CD4-positive, alpha-beta T cell treated with Interleukin-12 subunit alpha and Interleukin-12 subunit beta, for 1 hour (primary cell): ENCODE results near the gene RECQL5.
A peak's percentile ranks its signal among the peaks of the same experiment; 100 is the strongest.

ENCODE experiments used
- DNase-seq: peaks from one replicate; pipeline ENCODE4 v3.0.0-alpha.2; 2020

RECQL5 gene

DNA sequence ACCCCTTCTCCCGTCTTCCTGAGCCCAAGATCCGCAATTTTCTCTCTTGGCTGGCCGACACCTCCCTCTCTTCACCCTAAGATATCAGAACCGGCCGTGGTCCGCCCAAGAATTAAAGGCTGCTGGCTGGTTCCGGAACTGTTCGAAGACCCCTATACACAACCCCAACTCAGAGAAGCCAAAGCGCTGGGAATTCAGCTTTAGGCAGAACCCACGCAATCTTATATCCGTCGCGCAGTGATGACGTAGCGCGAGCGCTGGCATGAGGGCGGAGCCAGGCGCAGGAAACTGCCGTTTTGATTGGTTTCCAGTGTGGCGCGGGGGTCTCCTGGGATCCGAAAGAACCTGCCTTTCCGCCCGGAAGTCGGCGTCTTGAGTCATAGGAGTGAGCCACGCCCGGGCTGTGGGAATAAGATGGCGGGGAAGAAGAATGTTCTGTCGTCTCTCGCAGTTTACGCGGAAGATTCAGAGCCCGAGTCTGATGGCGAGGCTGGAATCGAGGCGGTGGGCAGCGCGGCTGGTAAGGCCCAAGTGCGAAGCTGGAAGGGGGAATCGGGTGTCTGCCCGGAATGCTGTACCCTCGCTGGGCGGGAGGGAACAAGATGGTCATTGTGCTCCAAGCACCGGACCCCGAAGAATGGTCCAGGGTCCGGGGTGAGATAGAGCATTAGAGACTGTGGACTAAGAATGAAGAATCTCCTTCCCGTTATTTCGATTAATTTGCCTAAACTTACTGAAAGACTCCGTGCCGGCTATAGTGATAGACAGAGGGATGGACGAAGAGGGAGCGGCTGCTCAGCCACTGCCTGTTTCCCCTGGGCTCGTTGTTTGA is at the start of gene RECQL5, which contains the start of gene SAP30BP:
Gene RECQL5, minus strand, starts transcription at position 196 of the 832 bp plus-strand sequence. CDS start 597 bp downstream, outside the sequence.
Gene SAP30BP, plus strand, starts transcription at position 380 of the 832 bp plus-strand sequence. Its CDS starts 35 bp downstream, at position 415.
- DNase-seq: peak; percentile 97

DNA sequence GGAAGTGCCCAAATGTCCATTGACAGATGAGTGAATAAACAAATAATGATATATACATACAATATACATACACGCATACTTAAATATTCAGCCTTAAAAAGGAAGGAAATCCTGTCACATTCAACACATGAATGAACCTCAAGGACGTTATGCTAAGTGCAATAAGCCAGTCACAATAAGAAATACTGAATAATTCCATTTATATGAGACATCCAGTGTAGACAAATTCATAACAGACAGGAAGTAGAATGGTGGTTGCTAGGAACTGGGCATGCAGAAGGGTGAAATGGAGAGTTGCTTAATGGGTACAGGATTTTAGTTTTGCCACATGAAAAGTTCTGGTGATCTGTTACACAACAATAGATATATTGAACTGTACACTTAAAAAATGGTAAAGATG is 45.5 kb upstream of the RECQL5 start:
- no peak for DNase-seq

DNA sequence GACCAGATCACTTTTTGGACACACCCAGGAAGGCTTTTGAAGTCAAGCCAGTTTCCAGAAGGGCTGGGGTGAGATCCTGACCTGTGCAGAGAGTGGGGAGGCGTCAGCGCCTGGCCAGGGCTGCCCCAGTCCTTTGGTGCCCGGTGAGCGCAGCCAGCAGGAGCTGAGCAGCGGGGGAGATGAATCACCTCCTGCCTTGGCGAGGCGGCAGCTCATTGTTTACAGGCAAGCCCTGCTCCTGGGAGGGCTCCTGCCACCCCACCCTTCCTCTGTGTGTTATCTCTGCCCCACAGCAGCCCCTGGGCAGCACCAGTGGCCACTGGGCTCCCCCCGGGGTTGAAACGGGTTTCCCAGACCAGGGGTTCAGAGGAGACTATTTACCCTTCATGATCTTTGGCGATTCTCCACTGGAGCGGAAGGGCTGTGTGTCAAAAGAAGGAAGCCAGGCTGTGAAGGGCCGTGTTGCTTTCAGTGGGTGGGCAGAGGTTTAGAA is 40.2 kb upstream of the RECQL5 start:
- DNase-seq: no peak

DNA sequence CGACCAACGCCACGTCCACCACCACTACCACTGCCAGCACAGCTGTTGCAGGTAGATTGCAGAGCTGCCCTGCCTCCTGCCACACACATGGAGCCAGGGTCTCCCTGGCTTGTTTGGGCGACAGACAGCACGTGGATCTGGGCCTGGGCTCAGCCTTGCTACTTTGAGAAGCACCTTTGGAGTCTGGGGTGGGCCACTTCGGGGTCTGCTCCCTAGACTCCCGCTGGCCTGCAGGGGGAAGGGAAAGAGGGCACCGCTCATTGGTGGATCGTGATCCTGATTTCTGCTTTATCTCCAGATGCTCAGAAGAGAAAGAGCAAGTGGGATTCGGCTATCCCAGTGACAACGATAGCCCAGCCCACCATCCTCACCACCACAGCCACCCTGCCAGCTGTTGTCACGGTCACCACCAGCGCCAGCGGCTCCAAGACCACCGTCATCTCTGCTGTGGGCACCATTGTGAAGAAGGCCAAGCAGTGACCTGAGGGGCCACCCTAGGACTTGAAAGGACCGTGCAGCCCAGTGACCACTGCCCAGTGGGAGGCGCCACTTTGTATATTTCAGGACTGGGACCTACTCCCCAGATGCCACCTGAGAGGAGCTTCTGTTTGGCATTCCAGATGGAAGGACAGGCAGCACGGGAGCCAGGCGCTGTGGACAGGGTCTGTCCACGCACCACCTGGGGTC is 39.2 kb upstream of the RECQL5 start:
- DNase-seq: no peak

DNA sequence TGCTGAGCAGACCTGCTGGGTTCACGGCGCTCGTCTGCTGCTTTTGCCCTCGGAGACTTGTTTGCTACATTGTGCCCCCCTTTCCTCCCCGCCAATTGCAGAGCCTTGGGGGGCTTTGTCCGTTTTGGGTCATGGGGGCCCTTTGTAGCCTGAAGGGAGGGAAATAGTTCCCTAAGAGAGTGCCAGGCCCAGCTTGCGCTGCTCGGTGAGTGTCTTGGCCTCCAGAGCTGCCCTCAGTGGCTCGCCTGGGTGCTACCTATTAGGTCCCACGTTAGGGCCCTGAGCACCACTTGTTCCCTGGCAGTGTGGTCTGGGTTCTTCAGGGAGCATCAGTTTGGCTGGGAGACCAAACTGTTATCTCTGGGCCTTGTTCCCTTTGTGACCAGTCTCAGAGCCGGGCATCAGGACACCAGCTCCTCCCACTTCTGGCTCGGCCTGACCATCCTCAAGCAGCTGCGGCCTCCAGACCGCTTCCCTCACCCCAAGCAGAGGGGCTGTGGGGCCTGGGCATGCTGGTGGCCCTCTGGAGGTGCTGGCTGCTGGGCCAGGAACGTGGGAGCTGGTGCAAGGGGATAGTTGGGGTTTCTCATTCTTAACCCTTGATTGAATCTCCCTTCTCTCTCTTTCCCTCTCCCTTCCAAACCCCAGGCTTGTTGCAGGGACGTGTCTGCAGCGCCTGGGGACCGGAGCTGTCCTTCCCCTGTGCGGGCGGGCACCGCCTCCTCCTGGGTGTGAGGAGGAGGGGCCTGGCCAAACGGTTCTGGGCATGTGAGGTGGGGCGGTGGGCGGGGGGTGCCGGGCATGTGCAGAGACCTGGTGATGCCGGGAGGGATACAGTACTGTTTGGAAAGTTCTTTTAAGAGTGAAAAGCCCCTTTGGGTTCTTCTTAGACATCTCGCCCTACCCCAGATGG is 38.3 kb upstream of the RECQL5 start:
- DNase-seq: no peak

DNA sequence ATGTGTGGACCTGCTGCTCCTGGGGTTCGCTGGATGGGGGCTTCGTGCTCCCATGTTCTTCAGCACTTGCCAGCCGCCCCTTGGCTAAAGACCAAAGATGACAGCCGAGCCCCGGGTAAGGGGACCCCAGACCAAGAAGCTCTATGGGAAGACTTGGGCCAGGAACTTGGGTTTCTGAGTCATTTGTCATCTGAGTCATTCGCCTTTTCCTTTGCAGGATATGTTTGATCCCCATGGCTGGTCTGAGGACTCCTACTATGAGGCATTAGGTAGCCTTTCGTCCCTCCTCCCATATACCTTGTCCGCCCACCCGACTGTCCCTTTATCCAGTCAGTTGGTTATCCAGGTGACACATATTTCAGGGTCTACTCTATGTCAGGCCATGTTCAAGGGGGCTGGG is 36.6 kb upstream of the RECQL5 start:
- DNase-seq: no peak

DNA sequence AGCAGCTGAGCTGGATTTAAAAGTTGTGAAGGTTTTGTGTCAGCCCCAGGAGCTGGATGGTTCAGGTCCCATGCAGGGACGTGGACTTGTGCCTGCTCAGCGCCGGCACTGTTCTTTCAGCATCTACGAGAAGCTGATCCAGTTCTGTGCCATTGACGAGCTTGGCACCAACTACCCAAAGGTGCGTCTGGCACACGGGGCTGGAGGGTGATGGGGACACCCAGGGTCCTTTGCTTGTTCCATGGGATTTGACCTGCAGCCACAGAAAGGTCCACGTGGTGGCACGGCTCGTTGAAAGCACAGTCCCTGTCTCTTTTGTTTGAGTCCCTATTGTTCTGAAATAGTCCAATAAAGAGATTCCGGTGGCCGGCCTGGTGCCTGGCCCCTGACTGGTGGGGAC is 36.2 kb upstream of the RECQL5 start:
- no peak for DNase-seq

DNA sequence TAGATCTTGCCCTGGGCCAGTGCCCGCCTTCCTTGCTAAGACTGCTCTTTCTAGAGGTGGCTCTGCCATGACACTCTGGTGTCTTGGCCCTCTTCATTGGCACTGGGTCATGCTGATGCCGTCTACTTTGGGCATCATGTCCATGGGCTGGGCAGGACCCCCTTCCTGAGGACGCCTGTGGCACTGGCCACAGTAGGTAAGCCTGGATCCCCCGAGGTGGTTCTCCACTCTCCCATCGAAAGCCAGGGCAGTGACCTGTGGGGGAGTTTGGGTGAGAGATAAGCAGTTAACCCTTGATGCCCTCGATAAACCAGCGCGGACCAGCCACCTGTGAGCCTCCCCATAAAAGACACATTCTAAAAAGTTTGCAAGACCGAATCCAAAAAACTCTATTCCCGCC is 34.3 kb upstream of the RECQL5 start:
- no peak for DNase-seq

DNA sequence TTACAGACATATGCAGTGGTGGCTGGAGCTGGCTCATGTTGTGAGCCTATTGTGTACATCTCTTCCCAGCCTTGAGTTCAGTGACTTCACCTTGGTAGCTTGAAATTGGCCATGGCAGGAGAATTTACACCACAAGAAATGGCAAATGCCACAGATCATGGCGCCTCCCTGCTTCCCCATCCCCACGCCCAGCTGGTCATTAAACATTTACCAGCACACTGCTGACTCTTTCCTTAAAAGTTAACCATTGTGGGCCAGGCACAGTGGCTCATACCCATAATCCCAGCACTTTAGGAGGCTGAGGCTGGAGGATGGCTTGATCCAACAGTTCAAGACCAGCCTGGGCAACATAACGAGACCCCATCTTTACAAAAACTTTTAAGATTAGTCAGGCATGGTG is 31.7 kb upstream of the RECQL5 start:
- DNase-seq: no peak

DNA sequence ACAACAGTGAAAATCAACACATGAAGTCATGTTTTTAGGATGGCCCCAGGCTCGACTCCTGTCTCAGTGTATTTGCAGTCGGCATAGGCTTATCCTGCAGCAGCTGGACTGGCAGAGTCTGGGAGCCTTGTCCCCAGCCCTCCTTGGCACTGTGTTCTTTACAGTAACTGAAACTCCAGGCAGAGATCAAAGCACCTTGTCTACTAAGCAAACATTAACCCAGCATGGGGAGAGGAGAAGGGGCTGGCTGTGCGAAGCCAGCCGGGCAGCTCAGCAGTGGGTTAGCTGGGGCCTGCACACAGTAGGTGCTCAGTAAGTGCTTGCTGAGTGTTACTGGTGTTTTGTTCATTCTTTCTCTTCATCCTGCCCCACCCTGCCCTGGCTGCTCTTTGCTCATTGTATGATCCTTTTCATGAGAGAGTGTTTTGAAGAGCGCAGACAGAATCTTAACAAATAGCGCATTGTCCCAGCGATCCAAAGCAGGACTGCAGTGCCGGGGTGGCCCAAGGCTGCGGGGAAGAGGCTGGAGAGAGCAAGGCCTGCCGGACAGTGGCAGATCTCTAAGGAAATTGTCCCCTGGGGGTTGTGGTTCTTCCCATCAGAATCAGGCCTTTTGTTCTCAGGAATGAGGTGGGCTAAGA is 30.8 kb upstream of the RECQL5 start:
- DNase-seq: no peak

DNA sequence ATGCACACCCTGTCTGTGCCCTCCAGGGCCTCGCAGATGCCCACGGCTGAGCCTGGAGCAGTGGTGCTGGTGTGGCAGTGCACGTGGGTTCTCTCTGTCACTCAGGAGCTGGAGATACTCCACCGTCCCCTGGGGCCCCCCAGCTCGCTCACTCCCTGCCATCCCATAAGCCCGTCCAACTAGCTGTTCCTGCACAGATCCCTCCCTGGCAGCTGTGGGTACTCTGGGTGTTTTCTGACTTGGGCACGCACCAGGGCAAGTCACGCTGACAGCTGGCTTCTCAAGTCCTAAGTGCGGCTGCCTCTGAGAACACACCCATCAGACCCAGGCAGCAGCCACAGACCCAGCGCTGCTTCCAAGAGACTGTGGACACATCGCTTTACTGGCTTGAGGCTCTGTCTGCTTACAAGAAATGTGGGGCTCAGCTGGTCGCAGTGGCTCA is 28.9 kb upstream of the RECQL5 start:
- DNase-seq: no peak

DNA sequence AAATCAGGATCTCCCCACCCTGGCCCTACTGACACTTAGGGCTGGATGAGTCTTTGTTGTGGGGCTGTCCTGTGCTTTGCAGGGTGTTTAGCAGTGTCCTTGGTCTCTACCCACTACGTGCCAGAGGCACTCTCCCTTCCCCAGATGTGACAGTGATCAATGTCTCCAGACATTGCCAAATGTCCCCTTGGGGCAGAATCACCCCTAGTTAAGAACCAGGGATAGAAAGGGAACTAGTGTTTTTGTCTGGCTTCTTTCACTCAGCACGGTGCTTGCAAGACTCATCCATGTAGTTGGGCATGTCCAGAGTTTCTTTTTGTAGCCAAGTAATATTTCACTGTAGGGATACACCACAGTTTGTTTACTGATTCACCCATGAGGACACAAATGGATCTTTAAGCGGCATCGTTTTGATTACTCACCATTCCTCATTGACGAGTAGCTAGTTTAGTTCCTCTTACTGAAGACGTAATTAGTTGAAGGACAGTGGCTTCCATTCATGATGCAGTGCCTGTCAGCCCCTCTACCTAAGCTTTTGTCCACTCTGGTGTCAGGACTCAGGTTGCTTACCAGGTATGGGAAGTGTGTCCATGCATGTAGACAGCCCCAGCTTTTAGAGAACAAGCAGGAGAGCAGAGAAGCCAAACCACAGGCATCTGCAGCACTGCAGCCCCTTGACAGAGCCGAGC is 28.3 kb upstream of the RECQL5 start:
- no peak for DNase-seq

DNA sequence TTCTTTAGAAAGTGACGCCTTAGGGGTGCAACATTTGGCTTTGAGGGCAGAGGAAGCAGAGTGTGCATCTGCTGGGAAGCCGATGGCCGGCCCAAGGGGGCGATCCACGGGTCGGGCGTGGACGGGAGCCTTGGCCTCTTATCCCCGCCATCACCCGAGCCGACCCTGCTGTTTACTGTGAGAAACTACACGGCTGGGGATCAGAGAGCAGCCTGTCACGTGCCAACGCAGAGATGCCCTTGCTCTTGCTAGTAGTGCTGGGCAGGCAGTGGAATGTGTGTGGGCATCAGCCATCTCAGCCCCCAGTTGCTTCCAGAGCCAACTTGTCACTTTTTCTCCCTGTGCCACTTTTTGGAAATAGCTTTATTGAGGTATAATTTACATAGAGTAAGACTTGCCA is 27.6 kb upstream of the RECQL5 start:
- DNase-seq: no peak

DNA sequence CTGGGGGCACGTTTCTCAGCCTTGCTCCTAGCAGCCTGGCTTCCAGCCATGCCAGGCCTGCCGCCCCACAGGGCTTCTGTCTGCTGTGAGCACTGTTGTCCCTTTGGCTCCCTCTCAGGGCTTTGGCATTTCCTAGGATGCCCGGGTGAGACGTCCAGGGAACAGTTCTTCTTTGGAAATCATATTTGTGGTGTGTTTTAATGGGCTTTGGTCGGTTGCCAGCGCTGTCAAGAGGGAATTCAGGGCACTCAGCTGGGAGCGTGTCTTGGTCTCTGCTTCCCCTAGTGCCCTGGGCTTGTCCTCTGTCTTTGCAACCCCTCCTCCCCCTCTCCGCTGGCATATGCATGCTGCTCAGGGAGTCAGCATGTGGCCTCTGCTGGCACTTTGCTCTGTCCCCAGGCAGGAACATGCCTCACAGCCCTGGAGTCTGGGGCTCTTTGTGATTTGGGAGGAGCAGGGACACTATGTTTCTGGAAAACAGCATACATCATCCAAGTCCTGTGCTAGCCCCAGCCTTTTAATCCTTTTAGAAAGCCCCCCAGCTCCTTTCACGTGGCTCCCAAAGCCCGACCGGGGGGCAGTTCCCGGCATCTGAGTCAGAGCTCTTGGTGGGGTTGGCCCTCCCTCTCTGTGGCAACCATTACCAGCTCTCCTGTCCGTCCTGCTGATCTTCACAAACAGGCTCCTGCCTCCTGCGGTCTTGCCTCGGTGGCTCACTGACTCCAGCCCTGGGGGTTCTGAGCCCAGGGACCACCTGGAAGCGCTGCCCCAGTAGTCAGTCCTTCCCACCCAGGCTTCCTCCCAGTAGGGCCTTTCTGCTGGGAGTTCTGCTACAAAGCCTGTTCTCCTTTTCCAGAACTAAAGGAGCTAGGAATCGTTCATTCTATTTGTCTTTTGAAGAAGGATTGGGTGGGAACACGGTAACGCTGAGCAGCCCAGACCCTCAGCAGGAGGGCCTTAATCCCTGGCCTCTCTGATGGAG is 26.8 kb upstream of the RECQL5 start:
- no peak for DNase-seq

DNA sequence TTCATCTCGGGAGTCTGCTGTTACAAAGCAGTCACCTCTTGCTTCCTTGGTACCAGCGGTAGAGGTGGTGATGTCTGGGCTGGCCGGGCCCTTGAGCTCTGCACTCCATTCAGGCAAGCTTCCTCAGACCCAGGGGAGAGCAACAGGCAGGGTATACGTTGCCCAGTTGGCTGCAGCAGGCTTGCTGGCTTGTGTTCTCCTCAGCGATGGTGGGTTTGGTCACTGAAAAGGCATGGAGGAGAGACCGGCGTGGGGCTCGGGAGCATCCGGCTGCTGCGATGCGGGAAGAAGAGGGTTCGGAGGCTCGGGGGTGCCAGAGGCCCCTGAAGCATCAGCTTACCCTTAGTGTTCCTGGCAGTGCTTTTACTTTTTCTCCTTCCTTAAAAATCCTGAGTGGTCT is 26.0 kb upstream of the RECQL5 start:
- DNase-seq: no peak

DNA sequence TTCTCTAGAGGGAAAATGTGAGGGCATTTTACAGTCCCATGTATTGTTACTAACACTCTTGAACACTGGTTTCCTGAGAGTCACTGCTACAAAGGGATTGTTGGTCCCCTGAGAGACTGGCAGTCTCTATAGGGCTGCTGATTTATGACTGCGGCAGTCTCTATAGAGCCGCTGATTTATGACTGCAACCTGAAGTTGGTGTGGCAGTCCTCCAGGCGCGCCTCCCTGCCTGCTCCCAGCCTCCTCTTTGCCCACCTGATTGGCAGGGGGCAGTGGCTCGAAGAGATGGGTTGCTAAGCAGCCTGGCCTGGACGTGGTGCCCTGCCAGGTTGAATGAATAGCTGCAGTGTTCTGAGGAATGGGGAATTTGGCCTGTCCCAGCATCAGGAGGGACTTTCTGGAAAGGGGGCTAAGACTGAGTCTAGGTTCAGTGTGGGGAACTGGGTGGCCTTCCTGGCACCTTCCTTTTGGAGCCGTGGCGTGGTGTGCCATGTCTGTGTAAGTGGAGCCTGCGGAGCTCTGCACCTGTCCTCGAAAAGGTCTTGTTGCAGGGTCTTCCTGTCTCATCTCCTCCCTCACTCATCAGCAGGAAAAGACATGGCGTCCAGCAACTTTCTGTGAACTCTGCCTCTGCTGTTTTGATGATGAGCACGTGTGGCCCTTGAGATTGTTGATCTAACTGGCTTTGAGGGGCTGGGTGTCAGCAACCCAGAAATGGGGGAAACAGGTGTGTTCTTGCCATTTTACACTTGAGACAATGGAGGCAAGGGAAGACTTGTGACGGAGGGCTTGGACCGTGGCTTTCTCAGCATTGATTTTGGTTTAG is 25.1 kb upstream of the RECQL5 start:
- DNase-seq: no peak

DNA sequence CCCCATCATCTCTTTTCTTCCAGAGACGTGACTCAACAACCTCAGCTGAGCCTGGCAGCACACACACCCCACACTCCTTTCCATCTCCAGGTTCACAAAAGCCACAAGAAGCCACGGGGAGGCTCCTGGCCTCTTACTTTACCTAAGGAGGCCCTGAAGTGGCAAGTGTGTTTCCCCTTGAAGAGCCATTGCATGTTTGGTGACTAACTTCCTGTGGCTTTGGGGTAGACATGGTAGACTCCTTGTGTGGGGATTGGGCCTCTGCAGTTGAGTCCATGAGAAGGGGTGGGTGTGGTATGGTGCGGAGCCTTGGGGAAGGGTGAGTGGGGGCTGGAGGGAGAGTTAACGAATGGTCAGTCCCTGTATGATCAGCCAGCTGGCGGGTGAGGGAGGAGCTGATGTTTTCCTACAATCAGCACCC is 24.4 kb upstream of the RECQL5 start:
- DNase-seq: no peak

DNA sequence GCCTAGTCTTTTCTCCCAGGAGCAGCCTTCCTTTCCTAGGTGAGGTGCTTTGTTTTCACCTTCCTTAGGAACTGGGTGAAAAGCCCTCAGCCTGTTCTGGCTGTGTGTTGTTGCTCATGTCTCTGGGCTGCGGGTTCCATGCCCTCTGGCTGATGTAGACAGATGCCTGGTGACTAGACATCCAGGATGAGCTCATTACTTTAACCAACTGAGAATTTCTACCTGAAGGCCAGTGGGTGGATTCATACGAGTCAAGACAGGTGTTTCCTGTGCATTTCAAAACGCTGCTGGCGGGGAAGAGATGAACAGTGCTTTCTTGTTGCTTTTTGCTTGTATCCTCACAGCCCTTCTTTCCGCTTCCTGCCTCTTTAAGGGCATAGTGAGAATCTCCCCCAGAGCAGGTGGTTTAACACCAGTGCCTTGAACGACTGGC is 22.5 kb upstream of the RECQL5 start:
- DNase-seq: peak; percentile 52

DNA sequence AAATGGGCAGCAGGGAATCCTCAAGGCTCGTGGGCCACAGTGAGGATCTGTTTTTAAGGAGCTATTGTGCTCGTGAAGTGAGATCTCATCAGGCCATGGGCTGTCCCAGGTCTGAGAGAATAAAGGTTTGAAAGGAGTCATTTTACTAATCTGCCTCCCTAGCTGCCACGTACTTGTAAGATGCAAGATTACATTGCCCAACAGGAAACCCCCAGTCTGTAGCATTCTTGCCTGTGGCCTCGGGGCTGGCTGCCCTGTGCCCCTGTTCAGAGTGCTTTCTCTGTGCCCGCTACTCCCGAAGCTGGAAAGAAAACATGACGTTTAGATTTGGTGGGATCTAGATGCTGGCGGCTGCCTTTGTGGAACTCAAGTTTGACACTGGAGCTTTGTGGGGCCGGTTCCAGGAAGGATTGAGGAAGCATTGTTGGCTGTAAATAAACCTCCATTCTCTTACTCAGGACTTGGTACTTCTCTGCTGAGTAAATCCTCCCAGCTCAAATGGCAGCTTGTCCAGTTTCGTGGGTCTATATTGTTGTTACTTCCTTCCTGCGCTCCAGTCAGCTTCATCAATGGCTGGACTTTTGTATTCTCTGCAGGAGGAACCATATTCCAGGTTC is 21.4 kb upstream of the RECQL5 start:
- DNase-seq: no peak
